ENCODE data around the gene ELF1.

Gene ELF1

GRCh38 chr13:40969169-40969901, 49.8 kb downstream of the ELF1 start:
- DNase-seq (ENCODE audit: low read depth, low spot score) = no peak
- in situ Hi-C loops (cut with HindIII; ENCODE audit: low sequenced_read_pairs) = no loop called here

DNA sequence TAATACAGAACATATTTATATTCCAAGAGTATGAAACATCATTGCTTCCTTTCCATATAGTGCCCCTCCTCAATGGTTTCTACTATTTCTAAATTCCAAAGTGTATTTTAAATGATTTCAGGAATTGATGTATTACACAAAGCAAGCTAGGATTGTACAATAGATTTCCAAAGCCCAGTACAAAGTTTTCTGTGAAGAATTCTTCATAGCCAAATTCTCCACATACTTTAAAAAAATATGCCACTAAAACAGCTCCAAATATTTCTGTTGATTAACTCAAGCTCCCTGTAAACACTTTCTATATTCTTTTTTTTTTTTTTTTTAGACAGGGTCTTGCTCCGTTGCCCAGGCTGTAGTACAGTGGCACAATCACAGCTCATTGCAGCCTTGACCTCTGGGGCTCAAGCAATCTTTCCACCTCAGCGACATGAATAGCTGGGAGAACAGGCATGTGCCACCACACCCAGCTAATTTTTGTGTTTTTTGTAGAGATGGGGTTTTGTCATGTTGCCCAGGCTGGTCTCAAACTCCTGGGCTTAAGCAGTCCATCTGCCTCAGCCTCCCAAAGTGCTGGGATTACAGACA, 50.6 kb downstream of the ELF1 start:
- TF ChIP-seq, protein P1, sequence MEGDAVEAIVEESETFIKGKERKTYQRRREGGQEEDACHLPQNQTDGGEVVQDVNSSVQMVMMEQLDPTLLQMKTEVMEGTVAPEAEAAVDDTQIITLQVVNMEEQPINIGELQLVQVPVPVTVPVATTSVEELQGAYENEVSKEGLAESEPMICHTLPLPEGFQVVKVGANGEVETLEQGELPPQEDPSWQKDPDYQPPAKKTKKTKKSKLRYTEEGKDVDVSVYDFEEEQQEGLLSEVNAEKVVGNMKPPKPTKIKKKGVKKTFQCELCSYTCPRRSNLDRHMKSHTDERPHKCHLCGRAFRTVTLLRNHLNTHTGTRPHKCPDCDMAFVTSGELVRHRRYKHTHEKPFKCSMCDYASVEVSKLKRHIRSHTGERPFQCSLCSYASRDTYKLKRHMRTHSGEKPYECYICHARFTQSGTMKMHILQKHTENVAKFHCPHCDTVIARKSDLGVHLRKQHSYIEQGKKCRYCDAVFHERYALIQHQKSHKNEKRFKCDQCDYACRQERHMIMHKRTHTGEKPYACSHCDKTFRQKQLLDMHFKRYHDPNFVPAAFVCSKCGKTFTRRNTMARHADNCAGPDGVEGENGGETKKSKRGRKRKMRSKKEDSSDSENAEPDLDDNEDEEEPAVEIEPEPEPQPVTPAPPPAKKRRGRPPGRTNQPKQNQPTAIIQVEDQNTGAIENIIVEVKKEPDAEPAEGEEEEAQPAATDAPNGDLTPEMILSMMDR (IDR thresholded peaks at IDR 0.05; ENCODE audit: low read depth, low read length) = no peak
- in situ Hi-C loops (cut with HindIII; ENCODE audit: low sequenced_read_pairs) = no loop called here
- no peak overlapping the region for H3K4me3 ChIP-seq (ENCODE audit: low read depth, low read length)
- no peak for DNase-seq (ENCODE audit: low read depth, low spot score)

More at GRCh38 chr13:40969169-40969901, 49.8 kb downstream of the ELF1 start:
- no peak overlapping the region for H3K4me3 ChIP-seq (ENCODE audit: low read depth, low read length)
- TF ChIP-seq, protein P1 (IDR thresholded peaks at IDR 0.05; ENCODE audit: low read depth, low read length) = no peak

DNA sequence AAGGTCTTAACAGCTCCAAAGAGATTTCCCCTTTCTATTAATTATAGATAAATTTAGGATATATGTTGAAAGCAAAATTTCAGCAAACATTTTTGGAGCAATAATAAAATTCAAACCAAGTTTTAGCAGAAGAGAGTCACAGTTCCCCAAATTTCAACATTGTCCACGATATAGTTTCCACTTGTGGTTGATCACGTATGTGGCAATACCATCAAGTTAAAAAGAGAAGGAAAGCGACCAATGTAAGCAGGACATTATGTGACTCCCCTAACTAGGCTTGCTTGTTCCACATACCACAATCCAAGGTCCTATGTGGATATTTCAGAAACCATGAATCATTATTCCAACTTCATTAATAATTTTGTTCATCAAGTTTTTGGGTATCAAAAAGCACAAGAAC, 52.8 kb downstream of the ELF1 start:
- in situ Hi-C loops (cut with HindIII; ENCODE audit: low sequenced_read_pairs) = no loop called here
- no peak overlapping the region for H3K4me3 ChIP-seq (ENCODE audit: low read depth, low read length)
- TF ChIP-seq, protein P1 (IDR thresholded peaks at IDR 0.05; ENCODE audit: low read depth, low read length) = no peak
- no peak for DNase-seq (ENCODE audit: low read depth, low spot score)

- H3K4me3 ChIP-seq (ENCODE audit: low read depth, low read length) = no peak overlapping the region
- in situ Hi-C loops (cut with HindIII; ENCODE audit: low sequenced_read_pairs) = no loop called here
- TF ChIP-seq, protein P1 (IDR thresholded peaks at IDR 0.05; ENCODE audit: low read depth, low read length) = no peak
- DNase-seq (ENCODE audit: low read depth, low spot score) = peak; percentile 43
Measured at GRCh38 chr13:40963927-40964326, 55.2 kb downstream of the ELF1 start.

DNA sequence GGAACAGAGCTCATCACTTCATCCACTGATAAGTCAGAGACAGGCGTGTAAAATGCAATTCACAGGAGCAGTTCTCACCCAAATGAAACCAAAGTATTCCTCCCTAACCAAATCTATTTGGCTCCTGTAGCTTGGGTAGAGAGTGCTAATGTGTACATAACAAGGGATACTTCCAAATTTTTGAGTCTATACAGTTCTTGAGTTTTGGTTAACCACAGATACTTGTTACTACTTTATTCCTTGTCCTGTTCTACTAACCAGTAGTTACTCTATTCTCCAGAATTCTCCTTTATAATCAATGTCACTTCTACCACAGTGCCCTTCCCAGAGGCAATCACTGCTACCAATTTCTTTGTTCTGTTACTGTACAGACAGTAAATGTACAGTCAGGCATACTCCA, 57.3 kb downstream of the ELF1 start:
- no peak overlapping the region for H3K4me3 ChIP-seq (ENCODE audit: low read depth, low read length)
- in situ Hi-C loops (cut with HindIII; ENCODE audit: low sequenced_read_pairs) = no loop called here
- TF ChIP-seq, protein P1 (IDR thresholded peaks at IDR 0.05; ENCODE audit: low read depth, low read length) = no peak
- no peak for DNase-seq (ENCODE audit: low read depth, low spot score)

DNA sequence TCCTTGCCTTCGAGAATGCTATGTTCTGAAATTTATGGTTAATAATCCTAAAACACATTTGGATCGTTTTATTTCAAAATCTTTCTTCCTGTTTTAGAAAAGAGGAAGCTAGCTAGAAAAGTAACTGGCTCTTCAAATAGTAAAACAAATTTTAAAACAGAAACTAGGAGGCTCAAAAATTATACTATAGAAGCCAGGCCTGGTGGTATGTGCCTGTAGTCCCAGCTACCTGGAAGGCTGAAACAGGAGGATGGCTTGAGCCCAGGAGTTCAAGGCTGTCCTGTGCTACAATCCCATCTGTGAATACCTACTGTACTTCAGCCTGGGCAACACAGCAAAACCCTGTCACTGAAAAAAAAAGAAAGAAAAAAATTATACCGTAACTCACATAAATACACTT, 57.9 kb downstream of the ELF1 start:
- TF ChIP-seq, protein P1 (IDR thresholded peaks at IDR 0.05; ENCODE audit: low read depth, low read length) = no peak
- H3K4me3 ChIP-seq (ENCODE audit: low read depth, low read length) = no peak overlapping the region
- DNase-seq (ENCODE audit: low read depth, low spot score) = no peak
- in situ Hi-C loops (cut with HindIII; ENCODE audit: low sequenced_read_pairs) = no loop called here
